ENCODE results near the gene UTS2. TPM values are rescaled to one million over a fixed set of nuclear protein-coding genes. Genes with fewer than 3 reads are reported as not detected.

The UTS2 gene
- total RNA-seq, 1 donor from 2014 or later: not detected

GRCh38 chr1:7890853-7891252 is 38.0 kb upstream of the UTS2 start:
- no peak overlapping the region for H3K4me3 ChIP-seq (ENCODE audit: low read depth, low read length)
- DNase-seq (ENCODE audit: low read depth): no peak
- no peak for TF ChIP-seq CTCF (conservative IDR thresholded peaks at IDR 0.05; ENCODE audit: low read depth, low read length)

GRCh38 chr1:7888248-7889081 is 35.6 kb upstream of the UTS2 start:
- DNase-seq (ENCODE audit: low read depth): no peak
- no peak overlapping the region for H3K4me3 ChIP-seq (ENCODE audit: low read depth, low read length)
- no peak for TF ChIP-seq CTCF (conservative IDR thresholded peaks at IDR 0.05; ENCODE audit: low read depth, low read length)

GRCh38 chr1:7886405-7886745 is 33.5 kb upstream of the UTS2 start:
- TF ChIP-seq CTCF (conservative IDR thresholded peaks at IDR 0.05; ENCODE audit: low read depth, low read length): no peak

GRCh38 chr1:7885513-7886404 is 32.9 kb upstream of the UTS2 start:
- DNase-seq (ENCODE audit: low read depth): no peak
- TF ChIP-seq CTCF (conservative IDR thresholded peaks at IDR 0.05; ENCODE audit: low read depth, low read length): no peak
- no peak overlapping the region for H3K4me3 ChIP-seq (ENCODE audit: low read depth, low read length)

More at GRCh38 chr1:7886405-7886745, 33.5 kb upstream of the UTS2 start:
- no peak for DNase-seq (ENCODE audit: low read depth)
- H3K4me3 ChIP-seq (ENCODE audit: low read depth, low read length): no peak overlapping the region

- H3K4me3 ChIP-seq (ENCODE audit: low read depth, low read length): no peak overlapping the region
- no peak for TF ChIP-seq CTCF (conservative IDR thresholded peaks at IDR 0.05; ENCODE audit: low read depth, low read length)
- DNase-seq (ENCODE audit: low read depth): no peak
Observed at GRCh38 chr1:7884757-7885156, 31.9 kb upstream of the UTS2 start.

- DNase-seq (ENCODE audit: low read depth): no peak
- TF ChIP-seq CTCF (conservative IDR thresholded peaks at IDR 0.05; ENCODE audit: low read depth, low read length): no peak
- no peak overlapping the region for H3K4me3 ChIP-seq (ENCODE audit: low read depth, low read length)
Observed at GRCh38 chr1:7879228-7879627, 26.4 kb upstream of the UTS2 start.
